PC-3 (cell line): ENCODE data around the gene IGSF21. TPM values are rescaled to one million over a fixed set of nuclear protein-coding genes. Genes with fewer than 3 reads are reported as not detected.

Experiments
- ATAC-seq: fragments of 200-7000 bp; cut with Tn5 transposase; 2 replicates; pipeline ENCODE4 v1.9.1; 2020; ENCODE audit warnings: mild to moderate bottlenecking, moderate library complexity
- BruUV-seq: library from RNA; stranded (reverse); fragments of 400-500 nt; replicated peaks from 2 replicates; lab custom pipeline; 2021; lab: Mats Ljungman, UMichigan
- CTCF ChIA-PET: fragments of 300-600 bp; sonication (Branson Sonifier 250); formaldehyde crosslinking; loops from one replicate; lab custom pipeline; 2022; ENCODE audit warnings: antibody characterized with exemption; lab: Charles Lee
- POLR2A ChIA-PET: fragments of 300-600 bp; sonication (Branson Sonifier 250); formaldehyde crosslinking; loops from one replicate; lab custom pipeline; 2022; ENCODE audit warnings: antibody characterized with exemption; ENCODE audit not compliant: unreplicated experiment; lab: Charles Lee
- DNase-seq: peaks from one replicate; pipeline ENCODE4 v3.0.0-alpha.2; 2015
- H2AFZ ChIP-seq: fragments of 300-600 bp; sonication (generic); 2 replicates; pipeline ENCODE4 v1.6.0; 2016; ENCODE audit warnings: antibody characterized with exemption, low read length
- H3F3A ChIP-seq: fragments of 300-600 bp; sonication (generic); one replicate; pipeline ENCODE4 v1.6.0; 2017; ENCODE audit warnings: antibody characterized with exemption, low read length, control low read depth, mild to moderate bottlenecking; ENCODE audit not compliant: unreplicated experiment
- H3K27ac ChIP-seq: fragments of 300-600 bp; sonication (generic); 2 replicates; pipeline ENCODE4 v1.5.1; 2016; ENCODE audit warnings: mild to moderate bottlenecking, low read length
- H3K27me3 ChIP-seq: fragments of 300-600 bp; sonication (generic); 2 replicates; pipeline ENCODE4 v1.6.1; 2016; ENCODE audit warnings: low read length, mixed read lengths
- H3K36me3 ChIP-seq: fragments of 300-600 bp; sonication (generic); 2 replicates; pipeline ENCODE4 v1.6.1; 2016; ENCODE audit warnings: low read depth, mixed run types, low read length, mixed read lengths
- H3K4me1 ChIP-seq: fragments of 300-600 bp; sonication (generic); 2 replicates; pipeline ENCODE4 v1.5.1; 2016; ENCODE audit warnings: low read length; ENCODE audit not compliant: insufficient read depth
- H3K4me2 ChIP-seq: fragments of 300-600 bp; sonication (generic); 2 replicates; pipeline ENCODE4 v1.6.0; 2016; ENCODE audit warnings: low read length
- H3K4me3 ChIP-seq: fragments of 300-600 bp; sonication (generic); 2 replicates; pipeline ENCODE4 v1.5.1; 2016; ENCODE audit warnings: mild to moderate bottlenecking, low read length, mixed read lengths
- H3K79me2 ChIP-seq: fragments of 300-600 bp; sonication (generic); 2 replicates; pipeline ENCODE4 v1.6.1; 2017; ENCODE audit warnings: low read length, mixed read lengths
- H3K9ac ChIP-seq: fragments of 300-600 bp; sonication (generic); 2 replicates; pipeline ENCODE4 v1.6.0; 2016; ENCODE audit warnings: mild to moderate bottlenecking, low read length
- H3K9me2 ChIP-seq: fragments of 300-600 bp; sonication (generic); replicated peaks from 2 replicates; pipeline ENCODE4 v1.6.1; 2016; ENCODE audit warnings: mixed run types, low read length, mixed read lengths
- H3K9me3 ChIP-seq: fragments of 300-600 bp; sonication (generic); 2 replicates; pipeline ENCODE4 v1.6.1; 2016; ENCODE audit warnings: low read length, mixed read lengths
- H4K20me1 ChIP-seq: fragments of 300-600 bp; sonication (generic); 2 replicates; pipeline ENCODE4 v1.6.1; 2016; ENCODE audit warnings: low read length, mixed read lengths
- EZH2 ChIP-seq: fragments of 300-600 bp; sonication (generic); IDR thresholded peaks from one replicate; pipeline ENCODE4 v1.6.1; 2017; ENCODE audit warnings: antibody characterized with exemption, mild to moderate bottlenecking, low read length; ENCODE audit not compliant: unreplicated experiment
- EZH2phosphoT487 ChIP-seq: fragments of 300-600 bp; sonication (generic); IDR thresholded peaks from 2 replicates; pipeline ENCODE4 v1.6.1; 2018; ENCODE audit warnings: mild to moderate bottlenecking, antibody characterized with exemption, low read length, borderline replicate concordance
- intact Hi-C: fragments of 100-400 bp; cut with micrococcal nuclease; formaldehyde crosslinking; loops from 2 replicates; pipeline ENCODE4 v1.9.0; 2023
- total RNA-seq: library from RNA; depleted of rRNA; stranded (reverse); fragments of >200 nt; gene quantifications from 2 replicates; pipeline ENCODE4 v1.2.3, GENCODE V29; 2014
- TF ChIP-seq, protein P1 (sequence below): fragments of 300-600 bp; sonication (generic); conservative IDR thresholded peaks from 2 replicates; pipeline ENCODE4 v1.5.1; 2017; ENCODE audit warnings: antibody characterized with exemption, low read depth, mild to moderate bottlenecking, low read length

The IGSF21 gene
- total RNA-seq, 1 experiment from 2014 or later, result not detected

GRCh38 chr1:18288722-18289121, 181.1 kb downstream of the IGSF21 start:
- CTCF ChIA-PET, result no interaction called here
- Histone ChIP-seq H3K4me2 (no peak overlapping the region), H2AFZ (no peak overlapping the region), H3K27ac (no peak overlapping the region), H3F3A (no peaks in the 10 kb centered on the region), H3K9me3 (no peaks in the 10 kb centered on the region), H3K9me2 (no peaks in the 10 kb centered on the region), H3K27me3 (peaks cover 79% of the 10 kb centered on the region), H3K4me1 (no peaks in the 10 kb centered on the region), H3K36me3 (no peaks in the 10 kb centered on the region), H3K79me2 (no peaks in the 10 kb centered on the region), H3K4me3 (no peak overlapping the region), H3K9ac (no peak overlapping the region), H4K20me1 (no peaks in the 10 kb centered on the region)
- TF ChIP-seq EZH2, result no peak
- no peak for TF ChIP-seq EZH2phosphoT487
- TF ChIP-seq, protein P1, sequence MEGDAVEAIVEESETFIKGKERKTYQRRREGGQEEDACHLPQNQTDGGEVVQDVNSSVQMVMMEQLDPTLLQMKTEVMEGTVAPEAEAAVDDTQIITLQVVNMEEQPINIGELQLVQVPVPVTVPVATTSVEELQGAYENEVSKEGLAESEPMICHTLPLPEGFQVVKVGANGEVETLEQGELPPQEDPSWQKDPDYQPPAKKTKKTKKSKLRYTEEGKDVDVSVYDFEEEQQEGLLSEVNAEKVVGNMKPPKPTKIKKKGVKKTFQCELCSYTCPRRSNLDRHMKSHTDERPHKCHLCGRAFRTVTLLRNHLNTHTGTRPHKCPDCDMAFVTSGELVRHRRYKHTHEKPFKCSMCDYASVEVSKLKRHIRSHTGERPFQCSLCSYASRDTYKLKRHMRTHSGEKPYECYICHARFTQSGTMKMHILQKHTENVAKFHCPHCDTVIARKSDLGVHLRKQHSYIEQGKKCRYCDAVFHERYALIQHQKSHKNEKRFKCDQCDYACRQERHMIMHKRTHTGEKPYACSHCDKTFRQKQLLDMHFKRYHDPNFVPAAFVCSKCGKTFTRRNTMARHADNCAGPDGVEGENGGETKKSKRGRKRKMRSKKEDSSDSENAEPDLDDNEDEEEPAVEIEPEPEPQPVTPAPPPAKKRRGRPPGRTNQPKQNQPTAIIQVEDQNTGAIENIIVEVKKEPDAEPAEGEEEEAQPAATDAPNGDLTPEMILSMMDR, result no peak
- intact Hi-C loops, result no loop called here
- POLR2A ChIA-PET, result no interaction called here
- no peak for DNase-seq
- ATAC-seq, result no peak
- no TSS peak for BruUV-seq

- Histone ChIP-seq H2AFZ (no peak overlapping the region), H3K9ac (no peak overlapping the region), H3K4me1 (no peaks in the 10 kb centered on the region), H3K4me2 (no peak overlapping the region), H3K9me3 (no peaks in the 10 kb centered on the region), H3K36me3 (no peaks in the 10 kb centered on the region), H3K27ac (no peak overlapping the region), H3K4me3 (no peak overlapping the region), H4K20me1 (no peaks in the 10 kb centered on the region), H3K9me2 (no peaks in the 10 kb centered on the region), H3K79me2 (no peaks in the 10 kb centered on the region), H3F3A (no peaks in the 10 kb centered on the region), H3K27me3 (peaks cover 79% of the 10 kb centered on the region)
- TF ChIP-seq, protein P1, result 0 out of 2 replicates have a peak, but pooled peaks have one; percentile 17
- TF ChIP-seq EZH2, result no peak
- ChIA-PET CTCF (no interaction called here), POLR2A (no interaction called here)
- no peak for ATAC-seq
- intact Hi-C loops, result no loop called here
- DNase-seq, result no peak
- BruUV-seq, result no TSS peak
Observed at GRCh38 chr1:18289597-18289996, 182.0 kb downstream of the IGSF21 start.

DNA sequence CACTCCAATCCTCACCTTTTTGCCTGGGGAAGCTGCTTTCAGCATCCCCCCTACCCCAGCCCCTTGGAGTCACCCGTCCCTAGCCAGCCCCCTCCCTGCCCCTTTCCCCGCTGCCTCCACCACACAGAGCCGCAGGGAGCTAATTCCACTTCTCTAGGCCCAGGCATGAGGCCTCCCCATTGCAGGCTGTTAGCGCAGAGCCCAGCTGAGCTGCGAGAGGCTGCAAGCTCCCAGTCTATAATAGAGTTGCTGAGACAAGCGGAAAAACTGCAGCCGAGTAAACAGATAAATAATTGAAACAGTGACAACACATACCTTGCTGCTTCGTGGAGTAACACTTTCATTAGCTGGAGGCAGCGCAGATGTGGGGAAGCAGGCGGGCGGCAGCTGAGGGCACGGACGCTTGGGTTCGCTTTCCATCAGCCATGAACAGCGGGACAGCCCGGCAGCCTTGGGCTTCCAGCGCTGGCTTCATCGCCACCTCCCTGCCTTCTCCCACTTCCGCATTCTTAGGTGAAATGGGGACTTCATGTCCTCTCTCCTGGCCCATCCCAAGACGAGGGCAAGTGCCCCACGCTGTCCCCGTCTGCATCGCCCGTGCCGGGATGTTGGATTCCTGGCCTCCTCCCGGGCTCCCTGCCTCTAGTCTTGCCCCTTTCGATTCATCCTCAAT, 183.3 kb downstream of the IGSF21 start:
- Histone ChIP-seq H3K4me1 (no peaks in the 10 kb centered on the region), H3K79me2 (no peaks in the 10 kb centered on the region), H3K9me2 (no peaks in the 10 kb centered on the region), H3F3A (no peaks in the 10 kb centered on the region), H3K36me3 (no peaks in the 10 kb centered on the region), H2AFZ (no peak overlapping the region), H4K20me1 (no peaks in the 10 kb centered on the region), H3K9ac (no peak overlapping the region), H3K9me3 (no peaks in the 10 kb centered on the region), H3K4me2 (no peak overlapping the region), H3K4me3 (no peak overlapping the region), H3K27ac (no peak overlapping the region), H3K27me3 (peaks cover 71% of the 10 kb centered on the region)
- CTCF ChIA-PET, result no interaction called here
- intact Hi-C loops, result no loop called here
- TF ChIP-seq EZH2 (no peak), EZH2phosphoT487 (no peak)
- TF ChIP-seq, protein P1, result no peak
- ATAC-seq (no peak), DNase-seq (no peak)
- no TSS peak for BruUV-seq
- POLR2A ChIA-PET, result no interaction called here
